HepG2 (cell line): Measurements from ENCODE around the gene HMCN1. TPM values are rescaled to one million over a fixed set of nuclear protein-coding genes. Genes with fewer than 3 reads are reported as not detected.

ENCODE experiments used
- ATAC-seq: fragments of 200-7000 bp; cut with Tn5 transposase; 3 replicates; pipeline ENCODE4 v1.9.1; 2020; ENCODE audit warnings: mild to moderate bottlenecking, moderate library complexity
- BruUV-seq: library from RNA; stranded (reverse); fragments of 400-500 nt; replicated peaks from 2 replicates; lab custom pipeline; 2021; lab: Mats Ljungman, UMichigan
- CTCF ChIA-PET: fragments of 300-600 bp; formaldehyde crosslinking; extraction: SDS; loops from one replicate; lab custom pipeline; 2021; ENCODE audit warnings: low total read pairs, inconsistent platforms, low intra/inter-chr PET ratio; lab: Yijun Ruan, JAX
- POLR2A ChIA-PET: fragments of 350-600 bp; sonication (Branson Sonifier 250); formaldehyde crosslinking; loops from one replicate; lab custom pipeline; 2020; ENCODE audit warnings: antibody characterized with exemption, inconsistent platforms; lab: Yijun Ruan, JAX
- DNase-seq: peaks from one replicate; pipeline ENCODE4 v3.0.0-alpha.2; 2015; ENCODE audit warnings: low spot score
- FAIRE-seq: peaks from 3 replicates; lab custom pipeline; 2011; peaks lifted over from hg19 to GRCh38; lab: Jason Lieb, UNC
- H2AFZ ChIP-seq: one replicate; pipeline ENCODE4 v1.6.1; 2011; ENCODE audit warnings: low read length, inconsistent platforms
- H3K27ac ChIP-seq: fragments of 300-600 bp; 3 replicates; pipeline ENCODE4 v1.8.0; 2011; ENCODE audit warnings: mixed run types, mild to moderate bottlenecking, mixed read lengths, low read length, inconsistent platforms; ENCODE audit not compliant: insufficient read depth; ENCODE audit errors: extremely low read length
- H3K27me3 ChIP-seq, 2 experiments: fragments of 200-600 bp in 1 of 2; 2 replicates in 1 of 2; 3 replicates in 1 of 2; pipeline versions ENCODE4 v1.6.0 to v1.8.0; 2011; ENCODE audit warnings: low read length in 2 of 2, mild to moderate bottlenecking in 2 of 2, moderate library complexity in 2 of 2, inconsistent platforms in 1 of 2; ENCODE audit not compliant: insufficient read depth in 2 of 2, control insufficient read depth in 1 of 2
- H3K36me3 ChIP-seq, 2 experiments: fragments of 200-600 bp in 1 of 2; replicated peaks in 1 of 2; 2 replicates in 1 of 2; 3 replicates in 1 of 2; pipeline versions ENCODE4 v1.5.1 to v1.8.0; 2011; ENCODE audit warnings: low read length in 2 of 2, inconsistent platforms in 1 of 2; ENCODE audit not compliant: insufficient read depth in 2 of 2, control insufficient read depth in 1 of 2
- H3K4me1 ChIP-seq: 2 replicates; pipeline ENCODE4 v1.5.1; 2012; ENCODE audit warnings: low read length, inconsistent platforms; ENCODE audit not compliant: insufficient read depth
- H3K4me2 ChIP-seq: 2 replicates; pipeline ENCODE4 v1.6.0; 2011; ENCODE audit warnings: low read depth, low read length, inconsistent platforms
- H3K4me3 ChIP-seq, 3 experiments: fragments of 200-600 bp in 1 of 3; sonication (generic), shearing (Covaris generic) in 1 of 3; replicated peaks in 1 of 3; 2 replicates each; pipeline ENCODE4 v1.5.1; 2011 to 2016; ENCODE audit warnings: low read length in 3 of 3, inconsistent platforms in 2 of 3, low read depth in 2 of 3, mild to moderate bottlenecking in 2 of 3, control low read depth in 1 of 3, mixed read lengths in 1 of 3; ENCODE audit not compliant: insufficient read depth in 1 of 3
- H3K79me2 ChIP-seq: one replicate; pipeline ENCODE4 v1.6.1; 2011; ENCODE audit warnings: low read length, inconsistent platforms; ENCODE audit not compliant: insufficient read depth
- H3K9ac ChIP-seq: 2 replicates; pipeline ENCODE4 v1.6.0; 2011; ENCODE audit warnings: mild to moderate bottlenecking, low read depth, low read length, inconsistent platforms; ENCODE audit not compliant: insufficient read depth
- H3K9me3 ChIP-seq: 2 replicates; pipeline ENCODE4 v1.5.1; 2012; ENCODE audit warnings: mild to moderate bottlenecking, low read length
- H4K20me1 ChIP-seq: 2 replicates; pipeline ENCODE4 v1.6.0; 2011; ENCODE audit warnings: inconsistent platforms, mild to moderate bottlenecking, low read length, moderate library complexity; ENCODE audit not compliant: insufficient read depth
- CCDC6 ChIP-seq: sonication (generic); formaldehyde crosslinking; IDR thresholded peaks from 2 replicates; pipeline ENCODE4 v1.8.1; 2022; ENCODE audit warnings: mild to moderate bottlenecking, missing genetic modification reagents, moderate library complexity
- CEBPG ChIP-seq: IDR thresholded peaks from 2 replicates; pipeline ENCODE4 v1.6.1; 2016
- GTF3A ChIP-seq: sonication (generic); formaldehyde crosslinking; conservative IDR thresholded peaks from 2 replicates; pipeline ENCODE4 v1.4.0; 2020; ENCODE audit warnings: mild to moderate bottlenecking, missing genetic modification reagents
- ISX ChIP-seq: sonication (generic); formaldehyde crosslinking; conservative IDR thresholded peaks from 2 replicates; pipeline ENCODE4 v1.5.0; 2020; ENCODE audit warnings: missing genetic modification reagents
- KDM2A ChIP-seq: sonication (generic); formaldehyde crosslinking; IDR thresholded peaks from 2 replicates; pipeline ENCODE4 v1.4.0; 2020; ENCODE audit warnings: low read depth, missing genetic modification reagents, borderline replicate concordance
- NFE2L2 ChIP-seq: fragments of 150-350 bp; IDR thresholded peaks from 2 replicates; pipeline ENCODE4 v1.6.1; 2014; ENCODE audit warnings: low read length
- NFIB ChIP-seq: sonication (generic); formaldehyde crosslinking; IDR thresholded peaks from 2 replicates; pipeline ENCODE4 v1.9.0; 2021; ENCODE audit warnings: missing genetic modification reagents, mild to moderate bottlenecking, borderline replicate concordance
- NFYB ChIP-seq: sonication (generic); formaldehyde crosslinking; IDR thresholded peaks from 2 replicates; pipeline ENCODE4 v1.4.0; 2020; ENCODE audit warnings: missing genetic modification reagents
- NKX3-1 ChIP-seq: sonication (generic); formaldehyde crosslinking; IDR thresholded peaks from 2 replicates; pipeline ENCODE4 v1.5.0; 2020; ENCODE audit warnings: missing genetic modification reagents
- RBM22 ChIP-seq: fragments of 200-400 bp; formaldehyde crosslinking; optimal IDR thresholded peaks from 2 replicates; pipeline ENCODE3; 2017; ENCODE audit warnings: mild to moderate bottlenecking, low read length, moderate library complexity
- RXRB ChIP-seq: IDR thresholded peaks from 2 replicates; pipeline ENCODE4 v1.6.1; 2016; ENCODE audit warnings: borderline replicate concordance, missing genetic modification reagents, missing compliant biosample characterization
- ZNF224 ChIP-seq: sonication (generic); formaldehyde crosslinking; IDR thresholded peaks from 2 replicates; pipeline ENCODE4 v1.5.0; 2020; ENCODE audit warnings: mild to moderate bottlenecking, missing genetic modification reagents
- ZNF512B ChIP-seq: sonication (generic); formaldehyde crosslinking; IDR thresholded peaks from 2 replicates; pipeline ENCODE4 v1.5.1; 2020; ENCODE audit warnings: missing genetic modification reagents, mild to moderate bottlenecking, borderline replicate concordance
- ZSCAN20 ChIP-seq: sonication (generic); formaldehyde crosslinking; IDR thresholded peaks from 2 replicates; pipeline ENCODE4 v1.4.0; 2020; ENCODE audit warnings: missing genetic modification reagents, mild to moderate bottlenecking, borderline replicate concordance
- WGBS: methylation state at CpG from one replicate; pipeline ENCODE4 v1.1.6; 2017; ENCODE audit warnings: low lambda C conversion rate; 5-methylcytosine and 5-hydroxymethylcytosine counted together
- in situ Hi-C: cut with HindIII; loops from 2 replicates; pipeline ENCODE4 v1.10.0; 2017; ENCODE audit warnings: low pct_unique_long_range_greater_than_20kb; ENCODE audit not compliant: extremely low pct_ligation_motif_present
- intact Hi-C: fragments of 100-400 bp; cut with micrococcal nuclease; formaldehyde crosslinking; loops from one replicate; pipeline ENCODE4 v1.10.0; 2022; ENCODE audit not compliant: unreplicated experiment
- polyA plus RNA-seq, 8 experiments: library from polyadenylated mRNA; depleted of rRNA in 3 of 8; stranded (reverse) in 7 of 8; unstranded in 1 of 8; fragments of >200 nt; fragmentation: Illumina TruSeq in 4 of 8; extraction: Trizol in 4 of 8; gene quantifications; 2 replicates each; pipeline versions ENCODE4 v1.2.1 to v1.2.3, GENCODE V29; 2011 to 2016; ENCODE audit warnings: low read depth in 4 of 8, missing spikeins in 1 of 8, mixed read lengths in 1 of 8; ENCODE audit not compliant: insufficient read depth in 1 of 8
- total RNA-seq, 5 experiments: library from RNA; depleted of rRNA; stranded (reverse); fragments of >200 nt; fragmentation: Illumina TruSeq; extraction: Trizol; gene quantifications; 2 replicates each; pipeline ENCODE4 v1.2.3, GENCODE V29; 2016; ENCODE audit warnings: low read depth in 1 of 5
- TF ChIP-seq, protein P1 (sequence below): sonication (generic); formaldehyde crosslinking; IDR thresholded peaks from 2 replicates; pipeline ENCODE4 v1.4.0; 2020; ENCODE audit warnings: mild to moderate bottlenecking, missing genetic modification reagents
- TF ChIP-seq, protein P2 (sequence below): sonication (generic); formaldehyde crosslinking; IDR thresholded peaks from 2 replicates; pipeline ENCODE4 v1.4.0; 2020; ENCODE audit warnings: mild to moderate bottlenecking, missing genetic modification reagents

Gene HMCN1
- total and polyA plus RNA-seq, 2 of the 13 experiments (the other 11 are each of a cell fraction or from before 2014, with no cell fraction given), result 0.03 TPM; not detected in 1

GRCh38 chr1:186220067-186220466 is 485.9 kb downstream of the HMCN1 start:
- H3K27me3 ChIP-seq, result no peaks in the 10 kb centered on the region
- H3K4me3 ChIP-seq, result no peak overlapping the region
- no peaks in the 10 kb centered on the region for H3K79me2 ChIP-seq
- no peaks in the 10 kb centered on the region for H3K4me1 ChIP-seq
- no TSS peak for BruUV-seq
- intact Hi-C loops, result no loop called here
- no peaks in the 10 kb centered on the region for H3K9me3 ChIP-seq
- ChIA-PET CTCF (no interaction called here), POLR2A (no interaction called here)
- no peak for DNase-seq
- no peaks in the 10 kb centered on the region for H4K20me1 ChIP-seq
- in situ Hi-C loops, result no loop called here
- no peak overlapping the region for H3K9ac ChIP-seq
- no peak for FAIRE-seq
- H3K4me2 ChIP-seq, result no peak overlapping the region
- no peak overlapping the region for H3K27ac ChIP-seq
- no peak overlapping the region for H2AFZ ChIP-seq
- ATAC-seq, result no peak
- TF ChIP-seq NFIB (CRISPR knock-in tag), result no peak
- TF ChIP-seq ISX (CRISPR knock-in tag), result no peak
- TF ChIP-seq GTF3A (CRISPR knock-in tag), result no peak
- TF ChIP-seq ZSCAN20 (CRISPR knock-in tag), result no peak
- no peak for TF ChIP-seq ZNF512B
- TF ChIP-seq RBM22, result no peak
- no peaks in the 10 kb centered on the region for H3K36me3 ChIP-seq
- WGBS, result 2% methylated on average over 3 of the region's 3 CpGs

DNA sequence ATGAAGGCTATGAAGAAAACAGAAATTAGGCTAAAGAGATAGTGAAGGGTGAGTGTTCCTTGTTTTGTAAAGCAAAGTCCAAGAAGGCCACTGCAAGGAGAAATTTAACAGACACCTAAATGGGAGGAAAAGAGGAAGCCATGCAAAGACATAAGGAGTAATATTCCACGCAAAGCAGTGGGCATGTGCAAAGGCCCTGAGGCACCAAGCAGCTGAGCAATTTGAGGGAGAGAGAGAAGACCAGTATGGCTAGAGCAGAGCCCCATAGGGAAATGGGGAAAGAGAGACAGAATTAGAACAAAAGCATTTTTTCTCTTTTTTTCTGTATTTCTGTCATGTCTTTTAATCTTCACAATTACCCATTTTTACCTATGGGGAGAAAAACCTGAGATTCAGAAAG is 486.7 kb downstream of the HMCN1 start:
- no peaks in the 10 kb centered on the region for H3K9me3 ChIP-seq
- intact Hi-C loops (no loop called here), in situ Hi-C loops (no loop called here)
- no peak for DNase-seq
- H4K20me1 ChIP-seq, result no peaks in the 10 kb centered on the region
- POLR2A ChIA-PET, result no interaction called here
- no peak for FAIRE-seq
- no peaks in the 10 kb centered on the region for H3K36me3 ChIP-seq
- BruUV-seq, result no TSS peak
- CTCF ChIA-PET, result no interaction called here
- no peak for ATAC-seq
- no peaks in the 10 kb centered on the region for H3K27me3 ChIP-seq
- H3K4me2 ChIP-seq, result no peak overlapping the region
- H3K79me2 ChIP-seq, result no peaks in the 10 kb centered on the region
- no peak overlapping the region for H3K4me3 ChIP-seq
- H3K4me1 ChIP-seq, result no peaks in the 10 kb centered on the region
- 46% methylated on average over 1 of the region's 1 CpG for WGBS
- H3K27ac ChIP-seq, result no peak overlapping the region
- no peak overlapping the region for H2AFZ ChIP-seq
- H3K9ac ChIP-seq, result no peak overlapping the region
- TF ChIP-seq ZNF224 (CRISPR knock-in tag) (no peak), CCDC6 (CRISPR knock-in tag) (no peak), NFYB (CRISPR knock-in tag) (no peak), NKX3-1 (no peak), CEBPG (no peak), KDM2A (CRISPR knock-in tag) (no peak), NFE2L2 (no peak), RXRB (CRISPR knock-in tag) (no peak)
- TF ChIP-seq, protein P1, sequence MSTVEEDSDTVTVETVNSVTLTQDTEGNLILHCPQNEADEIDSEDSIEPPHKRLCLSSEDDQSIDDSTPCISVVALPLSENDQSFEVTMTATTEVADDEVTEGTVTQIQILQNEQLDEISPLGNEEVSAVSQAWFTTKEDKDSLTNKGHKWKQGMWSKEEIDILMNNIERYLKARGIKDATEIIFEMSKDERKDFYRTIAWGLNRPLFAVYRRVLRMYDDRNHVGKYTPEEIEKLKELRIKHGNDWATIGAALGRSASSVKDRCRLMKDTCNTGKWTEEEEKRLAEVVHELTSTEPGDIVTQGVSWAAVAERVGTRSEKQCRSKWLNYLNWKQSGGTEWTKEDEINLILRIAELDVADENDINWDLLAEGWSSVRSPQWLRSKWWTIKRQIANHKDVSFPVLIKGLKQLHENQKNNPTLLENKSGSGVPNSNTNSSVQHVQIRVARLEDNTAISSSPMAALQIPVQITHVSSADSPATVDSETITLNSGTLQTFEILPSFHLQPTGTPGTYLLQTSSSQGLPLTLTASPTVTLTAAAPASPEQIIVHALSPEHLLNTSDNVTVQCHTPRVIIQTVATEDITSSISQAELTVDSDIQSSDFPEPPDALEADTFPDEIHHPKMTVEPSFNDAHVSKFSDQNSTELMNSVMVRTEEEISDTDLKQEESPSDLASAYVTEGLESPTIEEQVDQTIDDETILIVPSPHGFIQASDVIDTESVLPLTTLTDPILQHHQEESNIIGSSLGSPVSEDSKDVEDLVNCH, result no peak
- TF ChIP-seq, protein P2, sequence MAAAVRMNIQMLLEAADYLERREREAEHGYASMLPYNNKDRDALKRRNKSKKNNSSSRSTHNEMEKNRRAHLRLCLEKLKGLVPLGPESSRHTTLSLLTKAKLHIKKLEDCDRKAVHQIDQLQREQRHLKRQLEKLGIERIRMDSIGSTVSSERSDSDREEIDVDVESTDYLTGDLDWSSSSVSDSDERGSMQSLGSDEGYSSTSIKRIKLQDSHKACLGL (CRISPR knock-in tag), result no peak
